GM18526 (cell line): Measurements from ENCODE around the gene NAV2.

Experiments used
- POLR2A ChIP-seq: IDR thresholded peaks from 3 replicates; pipeline ENCODE4 v1.6.1; 2011; ENCODE audit not compliant: insufficient read length; ENCODE audit errors: extremely low read depth

The NAV2 gene

DNA sequence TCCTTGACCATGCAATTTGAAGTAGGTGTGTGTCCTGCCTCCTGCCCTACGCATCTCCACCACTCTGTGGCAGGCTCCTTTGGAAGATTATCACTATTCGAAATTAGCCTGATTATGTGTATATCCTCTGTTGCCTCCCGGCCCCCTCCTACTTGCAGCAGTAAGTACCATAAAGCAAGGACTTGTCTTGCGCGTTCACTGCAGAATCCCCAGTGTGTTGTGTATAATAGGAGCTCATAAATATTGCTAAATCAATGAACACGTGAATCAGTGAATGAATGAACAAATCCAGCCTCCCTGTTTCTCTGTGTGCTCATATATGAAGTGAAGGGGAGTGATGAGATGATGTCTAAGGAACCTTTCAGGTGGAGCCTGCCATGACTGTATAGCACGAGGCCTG, 237.0 kb downstream of the NAV2 start:
- TF ChIP-seq POLR2A, result no peak

DNA sequence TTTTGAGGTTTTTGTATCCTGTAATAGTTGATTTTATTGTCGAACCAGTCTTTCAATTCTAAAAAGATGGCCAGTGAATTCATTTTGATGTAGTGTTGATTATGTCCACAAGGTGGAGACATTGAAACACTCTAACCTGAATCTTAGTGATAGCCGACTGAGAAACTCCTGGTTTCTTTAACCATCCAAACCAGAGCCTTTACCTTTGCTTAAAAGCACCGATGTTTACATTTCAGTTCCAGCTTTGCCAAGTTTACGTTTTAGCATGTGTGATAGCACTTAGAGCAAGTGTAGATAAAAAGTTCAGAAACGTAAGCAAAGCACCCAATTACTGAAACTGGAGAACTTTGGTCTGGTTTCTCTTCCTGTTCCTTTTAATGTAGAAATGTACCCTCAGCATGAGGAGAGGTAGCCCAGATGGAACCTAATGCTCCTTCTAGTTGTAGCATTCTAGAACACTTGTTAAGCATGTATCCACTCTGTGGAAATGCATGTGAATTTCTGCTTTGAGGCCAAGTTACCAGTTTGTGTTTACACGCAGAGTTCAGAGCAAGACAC, 239.0 kb downstream of the NAV2 start:
- TF ChIP-seq POLR2A, result no peak

DNA sequence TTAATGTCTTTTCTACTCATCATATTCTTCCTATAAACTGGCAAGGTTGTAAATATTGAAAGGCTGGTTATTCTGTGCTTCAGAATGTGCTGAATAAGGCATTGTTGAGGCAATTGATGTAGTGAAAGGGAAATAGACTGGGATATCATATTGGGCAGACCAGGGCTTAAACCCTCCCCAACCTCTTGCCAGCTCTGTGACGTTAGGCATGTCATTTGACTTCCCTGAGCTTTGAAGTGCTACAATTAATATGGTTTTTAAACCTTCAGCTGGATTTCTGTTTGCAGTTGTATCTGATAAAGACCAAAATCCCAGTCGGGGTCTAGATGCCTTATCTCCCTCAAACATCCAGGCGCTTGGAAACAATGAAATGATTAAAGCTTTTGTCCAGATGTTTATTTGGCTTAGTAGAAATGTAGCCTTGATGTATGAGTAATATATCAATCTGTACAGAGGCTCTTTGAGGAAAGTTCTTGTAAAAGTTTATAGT, 239.5 kb downstream of the NAV2 start:
- TF ChIP-seq POLR2A, result no peak

DNA sequence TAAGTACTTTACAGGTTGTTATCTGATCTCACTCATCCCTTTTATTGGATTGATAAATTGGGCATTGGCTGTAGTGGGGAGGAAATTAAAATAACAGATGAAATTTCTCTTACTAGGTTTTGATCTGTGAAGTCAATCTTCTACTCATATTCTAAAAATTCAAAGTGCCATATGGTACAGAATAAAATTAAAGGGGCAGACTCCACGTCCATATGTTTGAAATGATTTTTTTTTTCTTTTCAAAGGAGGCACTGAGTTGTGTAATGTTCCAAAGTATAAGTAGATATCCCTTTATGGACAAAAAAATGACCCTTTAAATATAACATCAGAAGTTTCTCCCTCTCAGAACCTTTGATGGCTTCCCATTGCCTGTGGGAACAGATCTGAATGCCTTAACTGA, 240.3 kb downstream of the NAV2 start:
- TF ChIP-seq POLR2A, result no peak

DNA sequence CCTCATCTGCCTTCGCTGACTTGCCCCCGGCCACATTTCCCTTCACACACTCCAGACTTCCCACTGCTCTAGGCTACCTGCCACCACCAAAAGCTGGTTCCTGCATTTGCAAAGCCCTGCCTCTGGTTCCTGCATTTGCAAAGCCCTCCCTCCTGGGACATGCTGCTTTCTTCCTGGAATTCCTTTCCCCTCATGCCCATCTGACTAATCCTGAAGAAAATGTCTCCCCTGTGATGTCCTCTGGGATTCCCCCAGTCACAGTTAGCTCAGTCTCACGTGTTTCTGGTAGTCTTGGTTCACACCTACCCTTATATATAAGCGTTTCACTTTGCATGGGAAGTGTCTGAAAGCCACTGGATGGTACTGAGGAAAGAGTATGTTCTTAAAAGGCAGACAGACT, 240.7 kb downstream of the NAV2 start:
- no peak for TF ChIP-seq POLR2A

DNA sequence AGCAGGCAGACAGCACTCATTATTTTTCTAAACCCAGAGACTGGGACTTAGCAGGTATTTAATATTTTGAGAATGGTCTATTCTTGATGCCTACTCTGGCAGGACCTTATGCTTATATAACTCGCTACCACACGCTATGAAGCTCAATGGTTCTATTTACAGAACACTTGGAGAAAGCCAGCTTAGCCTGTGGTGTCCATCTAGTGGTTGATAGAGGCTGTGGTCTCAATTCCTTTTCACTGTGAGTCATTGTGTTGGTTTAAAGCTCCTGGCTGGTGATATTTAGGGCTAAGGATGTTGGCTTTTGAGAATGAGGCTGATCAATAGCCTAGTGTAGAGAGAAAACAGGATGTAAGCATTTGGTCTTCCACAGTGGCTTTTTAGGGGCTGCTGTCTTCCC, 241.3 kb downstream of the NAV2 start:
- no peak for TF ChIP-seq POLR2A

DNA sequence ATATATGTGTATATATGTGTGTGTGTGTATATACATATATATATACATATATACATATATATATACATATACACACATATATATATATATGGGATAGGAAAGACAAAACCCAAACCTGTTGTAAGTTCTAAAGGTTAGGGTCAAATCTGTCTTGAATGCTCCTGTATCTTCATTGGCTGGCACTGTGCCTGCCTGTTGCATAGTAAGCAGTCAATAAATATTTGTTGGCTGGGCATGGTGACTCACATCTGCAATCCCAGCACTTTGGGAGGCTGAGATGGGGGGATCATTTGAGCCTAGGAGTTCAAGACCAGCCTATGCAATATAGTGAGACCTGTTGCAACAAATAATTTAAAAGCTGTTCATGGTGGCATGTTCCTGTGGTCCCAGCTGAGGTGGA, 242.3 kb downstream of the NAV2 start:
- no peak for TF ChIP-seq POLR2A

DNA sequence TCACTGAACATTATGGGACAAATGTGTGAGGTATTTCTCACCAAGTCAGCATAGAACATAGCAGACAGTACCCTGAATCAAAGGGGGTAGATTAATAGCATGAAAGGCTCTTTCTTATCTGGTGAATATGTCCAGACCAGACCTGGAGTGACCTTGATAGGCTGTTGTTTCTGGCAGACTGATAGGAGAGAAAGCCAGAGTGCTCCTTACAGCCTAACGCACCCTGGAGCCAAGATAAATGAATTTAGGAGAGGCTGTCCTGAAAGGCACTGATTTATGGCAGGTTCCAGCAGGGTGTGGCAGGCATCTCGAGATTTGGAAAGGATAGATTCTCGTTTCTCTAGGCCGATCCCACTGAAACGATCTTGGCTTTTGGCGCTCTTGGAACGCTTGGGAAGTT, 243.0 kb downstream of the NAV2 start:
- no peak for TF ChIP-seq POLR2A

DNA sequence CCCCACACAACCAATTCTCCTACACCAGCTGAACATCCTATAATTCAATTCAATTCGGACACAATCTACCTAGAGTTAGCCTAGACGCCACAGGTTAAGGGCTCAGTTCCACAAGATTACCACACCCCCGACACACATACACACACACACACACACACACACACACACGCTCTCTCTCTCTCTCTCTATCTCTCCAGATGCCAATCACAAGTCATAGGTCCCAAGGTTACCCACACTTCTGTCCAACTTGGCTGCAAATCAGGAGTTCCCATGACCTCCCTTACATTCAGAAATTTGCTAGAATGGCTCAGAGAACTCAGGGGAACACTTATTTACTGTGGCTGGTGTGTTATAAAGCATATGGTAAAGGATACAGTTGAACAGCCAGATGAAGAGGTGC, 243.6 kb downstream of the NAV2 start:
- no peak for TF ChIP-seq POLR2A

DNA sequence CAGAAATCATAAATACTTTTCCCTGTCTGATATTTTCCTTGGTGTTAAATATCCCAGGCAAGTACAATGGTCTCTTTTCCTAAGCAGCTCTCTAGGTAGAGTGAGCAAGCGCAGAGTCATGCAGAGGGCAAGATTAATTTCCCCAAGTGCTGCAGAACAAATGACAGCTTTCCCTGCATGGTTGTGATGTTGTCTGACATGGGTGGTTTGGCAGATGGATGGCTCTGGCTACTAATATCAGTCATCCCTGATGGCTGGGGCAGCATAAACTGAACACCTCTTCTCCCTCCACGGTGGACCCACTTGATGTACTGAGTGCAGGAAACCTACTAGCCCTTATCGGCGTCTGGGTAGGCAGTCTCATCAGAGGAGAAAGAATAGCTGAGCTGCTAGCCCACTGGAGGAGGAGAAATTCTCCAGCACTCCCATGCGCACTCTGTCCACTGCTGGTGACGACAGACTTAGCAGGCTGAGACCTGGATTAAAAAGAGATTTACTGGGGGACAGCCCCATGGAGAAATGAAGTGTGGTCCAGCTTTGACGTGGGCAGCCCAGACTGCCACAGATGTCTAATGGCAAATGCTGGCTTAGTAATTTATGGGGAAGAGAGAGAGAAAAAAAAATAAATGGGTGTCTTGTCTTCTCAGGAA, 244.8 kb downstream of the NAV2 start:
- no peak for TF ChIP-seq POLR2A

DNA sequence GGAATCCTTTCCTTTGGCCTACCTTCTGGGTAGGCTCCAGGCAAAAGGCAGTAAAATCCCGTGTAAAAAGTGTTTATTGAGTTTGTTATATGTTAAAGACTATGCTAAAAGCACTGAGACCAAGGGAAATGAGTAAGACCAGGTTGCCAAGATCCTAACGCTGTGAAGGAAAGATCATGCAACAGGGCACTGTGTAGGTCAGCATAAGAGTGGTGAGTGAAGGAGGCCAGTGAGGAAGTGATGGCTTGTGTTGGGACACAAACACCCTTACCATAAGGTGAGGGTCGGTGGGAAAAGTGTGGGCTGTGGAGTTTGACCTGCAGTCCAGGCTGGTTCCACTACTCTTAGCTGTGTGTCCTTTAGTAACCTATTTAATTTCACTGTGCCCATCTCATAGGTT, 245.6 kb downstream of the NAV2 start:
- no peak for TF ChIP-seq POLR2A

DNA sequence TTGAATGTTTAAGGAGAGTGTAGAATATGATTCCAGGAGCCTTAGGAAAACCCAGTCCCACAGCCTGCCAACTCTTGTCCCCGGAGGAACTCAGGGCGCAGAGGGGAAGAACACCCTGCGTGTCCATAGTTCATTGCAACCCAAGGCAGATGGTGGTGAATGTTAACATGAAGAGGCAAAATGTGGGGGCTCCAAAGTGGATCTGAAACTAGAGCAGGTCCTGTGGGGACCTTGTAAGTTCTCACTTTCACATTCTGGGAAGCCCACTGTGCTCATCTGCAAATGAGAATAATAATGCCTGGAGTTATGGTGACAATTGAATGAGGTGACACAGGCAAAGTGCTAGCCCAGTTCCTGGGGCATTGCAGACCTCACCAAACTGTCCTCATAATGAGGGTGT, 246.6 kb downstream of the NAV2 start:
- TF ChIP-seq POLR2A, result no peak

DNA sequence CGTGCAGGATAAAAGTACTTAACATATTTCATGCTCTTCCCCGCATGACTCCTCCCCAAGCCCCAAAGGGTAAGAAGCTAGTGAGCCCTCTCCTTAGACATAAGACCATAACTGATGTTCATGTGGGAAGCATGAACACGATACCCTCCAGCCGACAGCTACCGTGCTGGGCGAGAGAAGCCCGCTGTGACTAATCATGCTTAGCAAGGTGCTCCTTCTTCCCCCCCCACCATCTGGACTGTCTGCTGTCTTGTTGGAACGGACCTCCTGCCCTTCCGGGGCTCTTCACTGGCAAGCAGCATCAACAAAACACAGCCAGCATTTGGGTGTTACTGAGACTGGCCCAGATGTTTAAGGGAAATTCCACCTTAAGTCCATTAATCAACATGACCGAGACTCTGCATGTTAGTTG, 247.0 kb downstream of the NAV2 start:
- no peak for TF ChIP-seq POLR2A

DNA sequence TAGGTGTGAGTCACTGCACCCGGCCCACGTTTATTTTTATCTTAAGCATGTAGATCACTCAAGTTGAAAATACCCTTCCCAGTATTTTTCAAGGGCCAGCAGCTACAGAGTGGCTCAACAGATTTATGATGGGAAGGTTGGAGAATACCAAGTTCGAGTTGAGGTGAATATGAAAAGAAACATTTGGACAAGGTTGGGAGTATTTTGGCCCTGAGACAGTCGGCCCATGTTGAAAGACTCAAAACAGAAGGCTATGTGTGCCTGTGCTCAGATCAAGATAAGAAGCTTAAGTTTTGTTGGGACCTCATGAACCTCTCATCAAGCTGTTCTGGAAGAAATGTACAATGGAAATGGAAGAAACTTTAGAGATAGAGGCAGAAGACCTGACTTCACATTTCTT, 248.6 kb downstream of the NAV2 start:
- no peak for TF ChIP-seq POLR2A

DNA sequence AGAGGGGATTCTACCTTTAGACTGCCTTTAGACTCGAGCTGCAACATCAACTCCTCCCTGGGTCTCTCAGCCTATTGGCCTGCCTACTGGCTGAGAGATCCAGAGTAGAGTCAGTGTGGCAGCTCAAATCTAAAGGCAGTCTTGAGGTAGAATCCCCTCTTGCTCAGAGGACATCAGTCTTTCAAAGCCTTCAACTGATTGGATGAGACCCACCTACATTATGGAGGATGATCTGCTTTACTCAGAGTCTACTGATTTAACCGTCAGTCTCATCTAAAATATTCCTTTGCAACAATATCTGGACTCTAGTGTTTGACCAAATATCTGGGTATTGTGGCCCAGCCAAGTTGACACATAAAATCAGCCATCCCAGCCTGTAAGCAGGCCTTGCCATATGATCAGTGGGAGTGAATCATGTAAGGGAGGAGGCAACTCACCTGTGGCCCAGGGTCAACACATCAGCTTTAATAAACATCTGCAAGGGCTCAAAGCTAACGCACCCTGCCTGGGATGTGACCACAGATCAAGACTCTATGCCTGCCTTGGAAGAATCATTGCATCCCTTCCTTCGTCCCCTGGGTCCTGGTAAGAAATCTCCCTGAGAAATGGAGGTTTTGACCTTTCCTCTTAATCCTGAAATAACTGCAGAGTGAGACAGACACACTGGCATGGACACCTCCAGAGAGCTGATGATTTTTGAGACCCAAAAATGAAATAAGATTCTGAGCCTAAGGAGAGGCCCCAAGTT, 249.6 kb downstream of the NAV2 start:
- TF ChIP-seq POLR2A, result no peak

DNA sequence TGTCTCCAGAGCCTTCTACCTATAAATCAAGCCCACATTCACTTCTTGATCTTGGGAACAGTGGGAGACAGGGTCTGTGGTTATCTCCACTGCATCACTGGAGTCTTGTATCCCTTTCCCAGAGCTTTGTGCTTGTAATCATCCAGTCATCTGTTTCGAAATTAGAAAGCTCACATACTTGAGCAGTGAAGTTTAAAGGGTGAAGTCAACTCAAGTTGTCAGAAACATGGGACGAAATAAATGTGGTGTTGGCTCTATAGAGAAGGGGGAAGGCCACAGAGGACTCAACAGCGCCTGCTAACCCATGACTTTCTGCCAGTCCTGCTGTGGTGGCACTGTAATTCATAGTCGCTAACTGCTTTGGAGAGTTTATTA, 250.2 kb downstream of the NAV2 start:
- TF ChIP-seq POLR2A, result no peak
